ENCODE results near the gene SNX19.
"Not testable (repeated sequence)": the region's sequence is repeated elsewhere in the genome, so short reads cannot be mapped to it uniquely, and the experiment has no call there.

The SNX19 gene

GRCh38 chr11:130916238-130916855 is at the start of gene SNX19:
Gene SNX19 (minus strand): TSS chr11:130916479. CDS start chr11:130915939, 540 bp downstream.
- peak; percentile 89 for DNase-seq

- no peak for DNase-seq
These were observed 47.9 kb upstream of the SNX19 start for GRCh38 chr11:130964058-130964792.

GRCh38 chr11:130947889-130948288 is 31.6 kb upstream of the SNX19 start:
- no peak for DNase-seq

GRCh38 chr11:130947481-130947880 is 31.2 kb upstream of the SNX19 start:
- DNase-seq = no peak

GRCh38 chr11:130947058-130947457 is 30.8 kb upstream of the SNX19 start:
- no peak for DNase-seq

- DNase-seq = no peak
These were observed 29.6 kb upstream of the SNX19 start for GRCh38 chr11:130945896-130946295.

GRCh38 chr11:130940706-130941105 is 24.4 kb upstream of the SNX19 start:
- DNase-seq = no peak

GRCh38 chr11:130937051-130937450 is 20.8 kb upstream of the SNX19 start:
- DNase-seq = no peak

GRCh38 chr11:130932086-130932712 is 15.9 kb upstream of the SNX19 start:
- no peak for DNase-seq

GRCh38 chr11:130924750-130925149 is 8.5 kb upstream of the SNX19 start:
- DNase-seq = no peak

- not testable (repeated sequence) for DNase-seq
These were observed 4.3 kb upstream of the SNX19 start for GRCh38 chr11:130920612-130921011.

GRCh38 chr11:130918081-130918480 is 1.8 kb upstream of the SNX19 start:
- no peak for DNase-seq

- no peak for DNase-seq
These were observed 631 bp upstream of the SNX19 start for GRCh38 chr11:130916910-130917309.

GRCh38 chr11:130915603-130916237 is 559 bp downstream of the SNX19 start:
- no peak for DNase-seq

GRCh38 chr11:130913268-130913667 is 3.0 kb downstream of the SNX19 start:
- DNase-seq = no peak

GRCh38 chr11:130912552-130912951 is 3.7 kb downstream of the SNX19 start:
- DNase-seq = no peak

- DNase-seq = no peak
These were observed 5.0 kb downstream of the SNX19 start for GRCh38 chr11:130911306-130911705.

GRCh38 chr11:130909650-130910049 is 6.6 kb downstream of the SNX19 start:
- no peak for DNase-seq

- no peak for DNase-seq
These were observed 7.3 kb downstream of the SNX19 start for GRCh38 chr11:130908770-130909625.

GRCh38 chr11:130908061-130908460 is 8.2 kb downstream of the SNX19 start:
- no peak for DNase-seq

- no peak for DNase-seq
These were observed 9.1 kb downstream of the SNX19 start for GRCh38 chr11:130907229-130907628.

GRCh38 chr11:130906616-130907015 is 9.7 kb downstream of the SNX19 start:
- DNase-seq = no peak

- no peak for DNase-seq
These were observed 10.8 kb downstream of the SNX19 start for GRCh38 chr11:130905512-130905911.
